Lung (tissue), 16 donors: Measurements from ENCODE around the gene TCP11L2. TPM values are rescaled to one million over a fixed set of nuclear protein-coding genes. Genes with fewer than 3 reads are reported as not detected.

Experiments used
- ATAC-seq: fragments of 200-7000 bp; cut with Tn5 transposase; one replicate; pipeline ENCODE4 v1.9.1; 2020; ENCODE audit warnings: moderate number of reproducible peaks; ENCODE audit not compliant: insufficient read depth, low FRiP score
- DNase-seq, 3 donors: peaks; one replicate each; pipeline ENCODE4 v3.0.0-alpha.2; 2013 to 2017
- H3K27ac ChIP-seq, 2 donors: one replicate each; pipeline ENCODE4 v1.5.1; 2013; ENCODE audit warnings: mild to moderate bottlenecking in 2 of 2, moderate library complexity in 2 of 2, control low read depth in 1 of 2, inconsistent platforms in 1 of 2, low read depth in 1 of 2, low read length in 1 of 2
- H3K27me3 ChIP-seq, 3 donors: one replicate each; pipeline ENCODE4 v1.5.1; 2013; ENCODE audit warnings: low read length in 2 of 3; ENCODE audit not compliant: control insufficient read depth in 3 of 3, insufficient read depth in 3 of 3
- H3K36me3 ChIP-seq, 4 donors: one replicate each; pipeline ENCODE4 v1.5.1; 2013; ENCODE audit warnings: low read length in 4 of 4, mild to moderate bottlenecking in 1 of 4, moderate library complexity in 1 of 4; ENCODE audit not compliant: control insufficient read depth in 4 of 4, insufficient read depth in 4 of 4
- H3K4me1 ChIP-seq, 5 donors: one replicate each; pipeline ENCODE4 v1.5.1; 2013; ENCODE audit warnings: low read length in 5 of 5, mild to moderate bottlenecking in 2 of 5, moderate library complexity in 1 of 5; ENCODE audit not compliant: control insufficient read depth in 5 of 5, insufficient read depth in 5 of 5
- H3K4me3 ChIP-seq: one replicate; pipeline ENCODE4 v1.5.1; 2013; ENCODE audit warnings: mild to moderate bottlenecking, control low read depth, moderate library complexity
- H3K9ac ChIP-seq, 2 donors: one replicate each; pipeline ENCODE4 v1.5.1; 2013; ENCODE audit warnings: low read length in 2 of 2, control low read depth in 1 of 2; ENCODE audit not compliant: insufficient read depth in 1 of 2
- H3K9me3 ChIP-seq, 4 donors: one replicate each; pipeline ENCODE4 v1.5.1; 2013; ENCODE audit warnings: low read length in 3 of 4, mild to moderate bottlenecking in 1 of 4, moderate library complexity in 1 of 4; ENCODE audit not compliant: control insufficient read depth in 4 of 4, insufficient read depth in 3 of 4
- CTCF ChIP-seq: IDR thresholded peaks from 2 replicates; pipeline ENCODE4 v1.5.1; 2012; ENCODE audit warnings: mild to moderate bottlenecking; ENCODE audit errors: control extremely low read depth, extremely low read depth
- WGBS, 2 donors: extraction: QIAGEN DNeasy Blood & Tissue Kit; methylation state at CpG; one replicate each; pipeline ENCODE4 v1.1.7; 2013; 5-methylcytosine and 5-hydroxymethylcytosine counted together
- long read RNA-seq, 5 donors: transcript quantifications; one replicate each; lab custom pipeline, GENCODE V29; 2026
- polyA plus RNA-seq, 2 donors: library from polyadenylated mRNA; stranded (reverse); fragments of 200-250 nt; gene quantifications; one replicate each; pipeline ENCODE4 v1.2.1, GENCODE V29; 2013
- total RNA-seq, 2 donors: library from RNA; depleted of rRNA in 1 of 2; stranded (reverse); fragments of >200 nt in 1 of 2; gene quantifications; one replicate each; pipeline ENCODE4 v1.2.1, GENCODE V29; 2014 to 2021
- donor health status: control.
- donor health status: control.
- donor health status: Bipolar disorder and iron deficiency.
- donor health status: healthy.
- donor health status: DM: yes; HTN: yes; CAD: no.

TCP11L2 gene
- total RNA-seq, result 10 to 100 TPM; 42.5 to 78.5 TPM
- polyA plus RNA-seq, result 1 to 10 TPM; 4.9 to 7.1 TPM
- long read RNA-seq, donor 1, transcript TCP11L2-201 (10 exons, 2,219 nt), result major isoform, 6 of 6 reads
- long read RNA-seq, donor 1, partial matches to known transcripts, result 0 of 6 reads
- long read RNA-seq, donor 1, other reads (novel, unspliced or antisense), result 0 of 6 reads
- long read RNA-seq, donor 2, partial matches to known transcripts, result 0 of 1 reads
- long read RNA-seq, donor 2, other reads (novel, unspliced or antisense), result 0 of 1 reads
- long read RNA-seq, donor 3, partial matches to known transcripts, result 17 of 18 reads
- long read RNA-seq, donor 3, other reads (novel, unspliced or antisense), result 0 of 18 reads
- long read RNA-seq, donor 4, result 0 reads
- long read RNA-seq, donor 5, partial matches to known transcripts, result 0 of 3 reads
- long read RNA-seq, donor 5, other reads (novel, unspliced or antisense), result 0 of 3 reads

- peak within 1 kb of the TSS; percentile 83 to 92 for H3K9ac ChIP-seq
- peak; percentile 91 for ATAC-seq
- H3K9me3 ChIP-seq, result no peaks in the 10 kb centered on the region
- H3K27ac ChIP-seq, result peak within 1 kb of the TSS; percentile 97 to 98
- no peaks in the 10 kb centered on the region for H3K27me3 ChIP-seq
- DNase-seq, result peak; percentile 87 to 89 (median 89)
- peaks cover 5 to 19% (median 6%) of the 10 kb centered on the region in 5 donors for H3K4me1 ChIP-seq
- peak within 1 kb of the TSS; percentile 62 for H3K4me3 ChIP-seq
- no peaks in the 10 kb centered on the region for H3K36me3 ChIP-seq
- WGBS, 2 donors, result 0% methylated on average over 57 to 75 of the region's 76 CpGs
- no peak for TF ChIP-seq CTCF
Measured at GRCh38 chr12:106302401-106303201, at the start of gene TCP11L2. TSS of gene TCP11L2 (plus strand) at chr12:106302733. CDS start at chr12:106311076, 8,343 bp downstream.

- Histone ChIP-seq H3K27ac (no peak overlapping the region), H3K9ac (no peak overlapping the region), H3K4me1 (peaks cover 0 to 1% (median 0%) of the 10 kb centered on the region in 5 donors), H3K36me3 (no peaks in the 10 kb centered on the region), H3K4me3 (no peak overlapping the region), H3K9me3 (peaks cover 0 to 3% (median 0%) of the 10 kb centered on the region in 4 donors), H3K27me3 (no peaks in the 10 kb centered on the region)
- WGBS, 2 donors, result 91 to 92% methylated on average over 3 of the region's 3 CpGs
- no peak for ATAC-seq
- TF ChIP-seq CTCF, result no peak
- DNase-seq, result no peak
Measured at GRCh38 chr12:106254724-106255123, 47.8 kb upstream of the TCP11L2 start.

GRCh38 chr12:106255493-106255892, 47.0 kb upstream of the TCP11L2 start:
- peaks cover 0 to 1% (median 0%) of the 10 kb centered on the region in 5 donors for H3K4me1 ChIP-seq
- H3K9me3 ChIP-seq, result peaks cover 0 to 3% (median 0%) of the 10 kb centered on the region in 4 donors
- no peaks in the 10 kb centered on the region for H3K27me3 ChIP-seq
- WGBS, 2 donors, result 88 to 91% methylated on average over 3 of the region's 3 CpGs
- ATAC-seq (no peak), DNase-seq (no peak)
- no peak overlapping the region for H3K27ac ChIP-seq
- H3K36me3 ChIP-seq, result no peaks in the 10 kb centered on the region
- no peak overlapping the region for H3K4me3 ChIP-seq
- no peak for TF ChIP-seq CTCF
- no peak overlapping the region for H3K9ac ChIP-seq
